Renal pelvis (tissue), 12 donors: ENCODE measurements around the gene PRR5L. TPM values are rescaled to one million over a fixed set of nuclear protein-coding genes. Genes with fewer than 3 reads are reported as not detected.

ENCODE experiments used
- DNase-seq: peaks from one replicate; pipeline ENCODE4 v3.0.0-alpha.2; 2013
- long read RNA-seq, 16 experiments: transcript quantifications; one replicate each; lab custom pipeline, GENCODE V29; 2026
- polyA plus RNA-seq, 3 donors: library from polyadenylated mRNA; unstranded; fragments of 120-200 nt; gene quantifications; one replicate each; pipeline ENCODE4 v1.2.1, GENCODE V29; 2013; ENCODE audit not compliant: insufficient read length in 3 of 3

PRR5L gene
- 10 to 100 TPM; 16.7 to 22.2 (median 20.2) TPM for polyA plus RNA-seq
- long read RNA-seq, donor 1: 0 reads
- long read RNA-seq, donor 2: 0 reads
- long read RNA-seq, donor 3: 0 reads
- long read RNA-seq, donor 4, partial matches to known transcripts: 31 of 31 reads
- long read RNA-seq, donor 4, other reads (novel, unspliced or antisense): 0 of 31 reads
- long read RNA-seq, donor 5: 0 reads
- long read RNA-seq, donor 6, partial matches to known transcripts: 0 of 1 reads
- long read RNA-seq, donor 6, other reads (novel, unspliced or antisense): 0 of 1 reads
- long read RNA-seq, donor 7: 0 reads
- long read RNA-seq, donor 8: 0 reads
- long read RNA-seq, donor 9: 0 reads
- long read RNA-seq, donor 10: 0 reads
- long read RNA-seq, donor 11: 0 reads
- long read RNA-seq, donor 12, partial matches to known transcripts: 0 of 1 reads
- long read RNA-seq, donor 12, other reads (novel, unspliced or antisense): 0 of 1 reads
- long read RNA-seq, donor 13: 0 reads
- long read RNA-seq, donor 14: 0 reads
- long read RNA-seq, donor 15: 0 reads
- long read RNA-seq, donor 16: 0 reads

DNA sequence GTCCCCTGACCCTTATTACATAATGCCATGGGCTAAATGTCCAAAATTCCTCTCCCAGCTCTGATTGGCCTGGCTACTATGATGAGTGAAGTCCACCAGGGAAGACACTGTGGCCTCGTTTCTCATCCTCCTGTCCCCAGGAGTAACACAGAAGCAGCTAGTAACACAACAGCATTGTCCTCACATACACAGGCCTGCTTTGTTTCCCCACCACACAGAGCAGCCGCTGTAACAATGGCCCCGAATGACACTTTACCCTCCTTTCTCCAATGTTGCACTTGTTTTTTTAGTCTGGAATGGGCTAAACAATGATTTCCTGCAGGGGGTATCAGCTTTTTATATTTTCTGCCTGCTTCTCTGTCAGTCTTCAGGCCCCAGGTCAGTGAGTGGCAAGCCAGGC is at the start of gene PRR5L:
TSS of gene PRR5L (plus strand) at position 363 of the 400 bp plus-strand sequence. CDS start 104,834 bp downstream, outside the sequence.
- DNase-seq: no peak

DNA sequence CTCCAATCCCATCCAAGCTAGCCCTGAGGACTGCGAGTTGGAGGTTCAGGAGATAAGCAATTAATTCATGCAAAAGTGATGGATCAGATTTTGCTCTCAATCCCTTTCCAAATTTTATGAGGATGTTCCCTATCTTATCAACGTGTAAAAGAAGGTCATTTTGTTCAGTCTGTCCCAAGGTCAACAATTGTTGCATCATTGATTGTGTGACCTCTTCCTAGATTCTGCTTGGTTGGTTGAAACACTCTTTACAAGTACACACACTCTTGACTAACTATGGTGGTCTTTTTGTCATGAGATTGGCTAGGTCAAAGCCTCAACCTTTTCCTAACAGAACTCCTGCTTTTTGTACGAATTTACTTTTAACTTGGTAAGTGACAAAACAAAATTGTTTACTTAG is 48.6 kb upstream of the PRR5L start:
- DNase-seq: no peak

- no peak for DNase-seq
These were observed 47.7 kb upstream of the PRR5L start for GRCh38 chr11:36248436-36248835.

- no peak for DNase-seq
These were observed 46.8 kb upstream of the PRR5L start for GRCh38 chr11:36249246-36249645.

DNA sequence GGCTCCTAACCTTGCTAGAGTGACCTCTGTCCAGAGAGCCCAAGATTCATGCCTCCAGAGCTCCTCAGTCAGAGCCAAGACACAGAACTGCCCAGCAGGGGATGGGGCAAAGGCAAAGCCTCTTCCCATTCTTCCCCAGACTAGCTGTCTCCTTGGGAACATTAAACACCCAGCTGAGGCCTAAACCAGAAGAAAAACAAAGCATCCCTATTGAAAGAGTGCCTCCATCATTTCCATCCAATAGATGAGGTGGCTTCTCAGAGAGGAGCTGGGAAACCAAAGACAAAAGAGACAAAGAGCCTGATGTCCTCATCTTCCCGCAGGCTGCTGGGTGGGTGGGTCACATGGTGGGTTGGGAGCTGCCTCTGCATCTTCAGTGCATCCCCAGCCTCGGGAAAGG is 44.3 kb upstream of the PRR5L start:
- DNase-seq: no peak

GRCh38 chr11:36253238-36253637 is 42.9 kb upstream of the PRR5L start:
- DNase-seq: no peak

DNA sequence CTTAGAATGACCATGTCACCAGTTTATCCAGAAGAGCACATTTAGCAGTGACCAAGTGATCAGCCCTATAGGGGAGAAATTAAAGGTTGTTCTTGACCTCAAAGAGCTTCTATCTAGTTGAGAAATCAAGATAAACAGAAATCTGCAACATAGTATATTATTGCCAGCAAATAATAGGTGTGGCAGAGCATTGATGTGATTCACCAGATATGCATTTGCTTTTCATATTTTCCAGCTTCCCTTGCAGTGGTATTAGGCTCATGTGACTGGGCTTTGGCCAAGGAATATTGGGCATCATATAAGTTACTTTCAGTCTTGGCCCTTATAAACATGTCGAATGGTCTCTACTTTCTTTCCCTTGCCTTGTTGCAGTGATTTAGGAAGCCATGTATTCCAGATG is 41.4 kb upstream of the PRR5L start:
- no peak for DNase-seq

DNA sequence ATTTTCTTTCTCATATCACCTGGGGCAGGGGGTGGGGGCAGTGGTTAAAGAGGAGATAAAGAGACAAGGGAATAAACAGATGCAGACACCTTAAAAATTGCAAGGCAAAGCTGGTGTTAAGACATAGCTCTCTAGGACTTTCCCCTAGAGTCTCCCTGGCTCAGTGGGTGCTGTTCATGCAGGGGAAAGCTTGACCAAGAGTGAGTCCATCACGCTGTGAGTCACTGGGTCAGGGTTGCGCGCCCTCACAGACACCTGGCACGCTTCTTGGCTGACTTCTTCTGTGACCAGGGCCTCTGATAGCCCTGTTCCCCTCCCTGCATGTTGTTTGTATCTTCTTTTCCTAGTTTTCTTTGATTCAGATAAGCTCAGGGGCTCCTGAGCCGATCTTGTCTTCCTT is 38.7 kb upstream of the PRR5L start:
- DNase-seq: no peak

DNA sequence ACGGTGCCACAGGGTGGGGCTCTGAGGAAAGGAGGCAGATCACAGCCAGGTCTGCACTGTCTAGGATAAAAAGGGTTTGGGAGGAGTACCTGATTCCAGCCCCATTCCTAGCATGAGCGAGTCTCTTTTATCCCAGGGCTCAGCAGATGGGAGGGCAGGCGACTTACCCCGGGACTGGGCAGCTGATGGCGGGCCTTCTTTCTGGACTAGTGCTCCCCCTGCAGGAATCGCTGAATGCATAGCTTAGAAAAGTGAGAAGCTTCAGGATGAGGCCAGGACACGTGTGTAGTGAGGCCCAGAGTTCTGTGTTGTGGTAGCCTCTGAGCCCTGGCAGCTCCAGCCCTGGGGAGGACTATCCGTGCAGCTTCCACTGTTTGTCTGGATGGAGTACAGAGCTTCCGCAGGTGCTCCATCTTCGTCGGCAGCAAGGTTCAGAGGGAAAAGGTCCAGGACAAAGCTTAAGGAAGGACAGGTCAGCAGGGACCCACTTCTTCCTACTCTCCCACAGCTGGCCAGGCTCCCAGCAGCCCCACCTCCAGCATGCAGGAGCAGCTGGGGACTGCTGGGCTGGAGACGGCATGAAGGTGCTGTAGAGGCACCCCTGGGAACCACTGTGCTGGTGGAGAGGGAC is 37.2 kb upstream of the PRR5L start:
- peak; percentile 60 for DNase-seq

GRCh38 chr11:36261094-36261493 is 35.0 kb upstream of the PRR5L start:
- DNase-seq: no peak

DNA sequence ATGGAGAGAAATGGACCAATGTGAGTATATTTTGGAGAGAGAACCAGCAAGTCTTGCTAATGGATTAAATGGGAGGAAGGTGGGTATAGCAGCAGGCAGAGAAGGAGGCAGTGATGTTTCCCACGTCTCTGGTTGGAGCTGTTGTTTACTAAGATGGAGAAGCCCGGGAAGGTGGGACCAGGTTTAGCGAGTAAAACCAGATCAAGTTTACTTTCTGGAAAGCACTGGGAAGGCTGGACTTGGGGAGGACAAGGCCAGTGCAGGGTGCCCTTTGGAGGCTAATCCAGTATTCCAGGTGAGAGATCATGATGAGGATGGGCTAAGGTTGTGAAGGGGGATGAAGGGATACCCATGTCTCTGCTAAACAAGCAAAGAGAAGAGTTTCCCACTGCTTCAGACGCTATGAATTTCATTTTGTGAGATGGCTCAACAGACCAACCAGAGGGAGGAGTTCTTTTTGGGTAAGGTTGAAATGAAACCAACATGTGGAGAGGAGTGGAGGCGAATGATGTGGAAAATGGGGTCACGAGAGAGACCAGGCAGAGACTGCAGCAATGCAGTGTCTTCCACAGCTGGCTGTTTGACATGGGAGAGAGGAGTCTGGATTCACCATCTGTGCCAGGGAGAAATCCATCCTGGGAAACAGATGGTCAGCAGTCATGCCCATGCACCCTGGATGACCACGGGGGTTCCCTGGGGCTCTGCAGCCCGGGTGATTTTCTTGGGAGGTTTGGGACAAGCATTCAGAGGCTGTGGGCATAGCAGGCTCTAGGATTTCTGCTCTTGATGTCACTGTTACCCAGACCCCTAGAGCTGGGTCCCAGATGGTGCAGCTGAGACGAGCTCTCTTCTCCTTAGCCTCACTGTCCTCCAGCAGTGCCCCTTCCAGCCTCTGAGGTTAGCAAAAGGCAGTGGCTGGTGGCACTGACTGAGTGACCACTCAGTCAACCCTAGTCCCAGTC is 31.8 kb upstream of the PRR5L start:
- no peak for DNase-seq

DNA sequence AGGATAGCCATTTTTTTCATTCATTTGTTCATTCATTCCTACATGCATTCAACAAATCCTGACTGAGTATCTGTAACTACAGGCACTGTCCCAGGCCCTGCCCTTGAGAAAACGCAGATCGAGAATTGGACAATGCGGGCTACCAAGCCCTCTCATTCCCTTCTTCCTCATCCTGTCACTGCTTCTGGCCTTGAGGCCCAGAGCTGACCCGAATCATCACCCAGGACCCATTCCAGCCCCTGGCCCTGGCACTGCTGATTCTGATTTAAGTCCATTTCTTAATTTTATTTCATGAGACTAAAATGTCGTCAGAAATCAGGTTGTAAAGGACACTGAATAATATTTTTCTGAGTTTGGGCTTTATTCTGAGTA is 31.1 kb upstream of the PRR5L start:
- no peak for DNase-seq

- peak; percentile 50 for DNase-seq
These were observed 30.1 kb upstream of the PRR5L start for GRCh38 chr11:36265793-36266628.

- DNase-seq: no peak
These were observed 29.3 kb upstream of the PRR5L start for GRCh38 chr11:36266767-36267166.

- DNase-seq: no peak
These were observed 27.6 kb upstream of the PRR5L start for GRCh38 chr11:36268337-36268985.

DNA sequence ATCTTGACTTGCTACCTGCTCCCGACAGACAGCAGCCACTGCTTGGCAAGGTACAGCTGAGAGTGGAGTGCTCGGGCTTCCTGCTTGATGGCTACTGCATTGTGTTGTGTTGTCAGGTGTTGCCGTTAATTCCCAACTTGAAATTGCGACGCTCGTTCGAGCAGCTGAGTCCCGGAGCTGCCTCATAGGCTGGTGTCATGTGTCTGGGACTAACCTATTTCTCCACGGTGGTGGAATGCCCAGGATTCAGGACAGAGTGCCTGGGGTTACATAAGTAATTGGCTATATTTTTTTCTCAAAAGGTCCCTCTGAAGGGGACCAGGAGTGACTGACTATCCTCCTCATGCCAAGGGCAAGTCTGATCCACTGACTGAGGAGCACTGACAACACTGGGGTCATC is 25.4 kb upstream of the PRR5L start:
- DNase-seq: no peak

DNA sequence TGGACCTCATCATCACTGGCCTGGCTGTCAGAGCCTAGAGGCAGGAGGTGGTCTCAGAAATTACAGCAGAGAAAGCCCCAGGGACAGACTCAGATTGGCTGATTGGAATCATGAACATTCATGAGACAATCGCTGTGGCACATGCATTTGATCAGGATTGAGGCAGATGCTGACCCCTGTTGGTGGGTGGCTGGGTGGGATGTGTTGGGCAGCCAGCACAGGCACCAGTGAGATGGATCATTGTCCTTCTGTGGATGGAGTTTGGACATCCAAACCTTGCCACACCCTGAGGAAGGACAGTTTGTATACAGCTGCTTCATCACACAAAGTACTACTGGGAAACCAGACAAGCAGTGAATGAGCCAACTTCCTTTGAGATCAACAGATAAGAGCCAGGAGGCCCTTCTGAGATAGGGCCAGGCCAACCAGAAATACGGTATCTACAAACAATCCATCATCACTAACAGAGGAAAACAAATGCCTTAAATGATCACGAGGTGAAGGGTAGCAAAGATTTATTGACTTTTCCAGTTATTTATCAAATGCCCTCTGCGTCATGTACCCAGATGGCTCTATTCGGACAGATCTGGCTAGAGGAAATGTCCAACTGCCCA is 24.2 kb upstream of the PRR5L start:
- no peak for DNase-seq

DNA sequence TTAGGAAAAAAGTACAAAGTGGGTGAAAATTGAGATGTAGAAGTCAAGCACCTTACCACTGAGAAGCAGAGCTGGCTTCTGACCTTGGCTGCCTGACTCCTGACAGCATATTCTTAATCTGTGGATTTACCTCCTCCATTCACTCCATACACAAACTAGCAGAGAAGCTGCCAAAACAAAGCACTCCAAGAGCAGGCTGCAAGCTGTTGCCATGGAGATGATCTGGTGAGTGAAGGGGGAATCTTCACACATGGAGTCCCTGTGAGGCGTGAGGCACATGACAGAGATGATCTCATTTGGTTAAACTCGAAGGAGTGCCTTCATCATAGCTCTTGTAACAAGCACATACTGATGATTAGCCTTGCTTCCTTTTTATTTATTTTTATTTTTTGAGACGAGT is 23.0 kb upstream of the PRR5L start:
- no peak for DNase-seq

DNA sequence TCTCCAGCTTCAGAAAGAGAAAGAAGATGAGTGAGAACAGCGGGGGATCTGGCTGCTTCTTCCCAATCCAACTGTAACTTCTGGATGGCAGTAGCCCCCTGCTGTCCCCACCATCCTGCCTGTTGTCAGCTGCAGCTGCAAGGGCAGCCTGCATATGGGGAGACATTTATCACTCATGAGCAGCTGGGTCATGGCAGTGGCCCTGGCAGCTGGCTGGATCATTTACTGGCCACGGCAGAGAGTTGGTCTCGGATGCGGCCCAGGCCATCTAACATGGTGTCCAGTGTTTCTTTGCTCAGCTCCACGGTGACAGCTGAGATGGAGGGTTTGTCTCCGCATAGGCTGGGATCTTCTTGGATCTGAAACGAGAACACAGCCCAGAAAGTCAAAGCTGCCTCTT is 21.7 kb upstream of the PRR5L start:
- DNase-seq: no peak
